Hepatocyte (in vitro differentiated cells): ENCODE results near the gene LILRA5.

Experiments used
- CTCF ChIP-seq: fragments of 200-600 bp; sonication (generic); IDR thresholded peaks from 2 replicates; pipeline ENCODE4 v1.5.1; 2016; ENCODE audit warnings: antibody characterized with exemption, mild to moderate bottlenecking; ENCODE audit not compliant: poor library complexity
- EZH2 ChIP-seq: fragments of 200-600 bp; sonication (generic); IDR thresholded peaks from 2 replicates; pipeline ENCODE4 v1.6.1; 2016; ENCODE audit warnings: antibody characterized with exemption, mild to moderate bottlenecking, borderline replicate concordance

- TF ChIP-seq EZH2 = no peak
- no peak for TF ChIP-seq CTCF
Measured at GRCh38 chr19:54257116-54257480, 55.9 kb downstream of the LILRA5 start, which contains the start of gene LILRB5.
